ENCODE measurements around the gene TMEM258.

Gene TMEM258

GRCh38 chr11:61771985-61772455, 20.4 kb downstream of the TMEM258 start:
- TF ChIP-seq POLR2AphosphoS5 (IDR thresholded peaks at IDR 0.05; ENCODE audit: low read depth, low read length) (no peak), POLR2A (IDR thresholded peaks at IDR 0.05; ENCODE audit: low read depth, low read length) (no peak), TAF1 (IDR thresholded peaks at IDR 0.05; ENCODE audit: borderline replicate concordance, low read depth, low read length) (no peak)
- DNase-seq (ENCODE audit: insufficient read length): no peak
- no peak for FAIRE-seq

GRCh38 chr11:61771195-61771894, 21.1 kb downstream of the TMEM258 start:
- DNase-seq (ENCODE audit: insufficient read length) (no peak), FAIRE-seq (no peak)
- TF ChIP-seq TAF1 (IDR thresholded peaks at IDR 0.05; ENCODE audit: borderline replicate concordance, low read depth, low read length): no peak
- no peak for TF ChIP-seq POLR2A (IDR thresholded peaks at IDR 0.05; ENCODE audit: low read depth, low read length)
- no peak for TF ChIP-seq POLR2AphosphoS5 (IDR thresholded peaks at IDR 0.05; ENCODE audit: low read depth, low read length)

GRCh38 chr11:61769946-61770683, 22.3 kb downstream of the TMEM258 start:
- FAIRE-seq (no peak), DNase-seq (ENCODE audit: insufficient read length) (no peak)
- TF ChIP-seq POLR2A (IDR thresholded peaks at IDR 0.05; ENCODE audit: low read depth, low read length) (no peak), POLR2AphosphoS5 (IDR thresholded peaks at IDR 0.05; ENCODE audit: low read depth, low read length) (no peak), TAF1 (IDR thresholded peaks at IDR 0.05; ENCODE audit: borderline replicate concordance, low read depth, low read length) (no peak)

- no peak for FAIRE-seq
- TF ChIP-seq POLR2AphosphoS5 (IDR thresholded peaks at IDR 0.05; ENCODE audit: low read depth, low read length) (no peak), TAF1 (IDR thresholded peaks at IDR 0.05; ENCODE audit: borderline replicate concordance, low read depth, low read length) (no peak), POLR2A (IDR thresholded peaks at IDR 0.05; ENCODE audit: low read depth, low read length) (no peak)
- no peak for DNase-seq (ENCODE audit: insufficient read length)
These were observed 23.1 kb downstream of the TMEM258 start for GRCh38 chr11:61769169-61769920.

- TF ChIP-seq TAF1 (IDR thresholded peaks at IDR 0.05; ENCODE audit: borderline replicate concordance, low read depth, low read length) (no peak), POLR2A (IDR thresholded peaks at IDR 0.05; ENCODE audit: low read depth, low read length) (no peak), POLR2AphosphoS5 (IDR thresholded peaks at IDR 0.05; ENCODE audit: low read depth, low read length) (no peak)
- peak; percentile 53 for FAIRE-seq
- DNase-seq (ENCODE audit: insufficient read length): no peak
These were observed 23.9 kb downstream of the TMEM258 start for GRCh38 chr11:61768376-61769076.

GRCh38 chr11:61766353-61766841, 26.0 kb downstream of the TMEM258 start:
- TF ChIP-seq POLR2AphosphoS5 (IDR thresholded peaks at IDR 0.05; ENCODE audit: low read depth, low read length): no peak
- no peak for TF ChIP-seq TAF1 (IDR thresholded peaks at IDR 0.05; ENCODE audit: borderline replicate concordance, low read depth, low read length)
- TF ChIP-seq POLR2A (IDR thresholded peaks at IDR 0.05; ENCODE audit: low read depth, low read length): no peak
- no peak for FAIRE-seq
- no peak for DNase-seq (ENCODE audit: insufficient read length)

GRCh38 chr11:61765550-61766253, 26.7 kb downstream of the TMEM258 start:
- TF ChIP-seq TAF1 (IDR thresholded peaks at IDR 0.05; ENCODE audit: borderline replicate concordance, low read depth, low read length) (no peak), POLR2AphosphoS5 (IDR thresholded peaks at IDR 0.05; ENCODE audit: low read depth, low read length) (no peak), POLR2A (IDR thresholded peaks at IDR 0.05; ENCODE audit: low read depth, low read length) (no peak)
- DNase-seq (ENCODE audit: insufficient read length) (no peak), FAIRE-seq (no peak)

- DNase-seq (ENCODE audit: insufficient read length): no peak
- FAIRE-seq: no peak
- no peak for TF ChIP-seq POLR2AphosphoS5 (IDR thresholded peaks at IDR 0.05; ENCODE audit: low read depth, low read length)
- no peak for TF ChIP-seq POLR2A (IDR thresholded peaks at IDR 0.05; ENCODE audit: low read depth, low read length)
- no peak for TF ChIP-seq TAF1 (IDR thresholded peaks at IDR 0.05; ENCODE audit: borderline replicate concordance, low read depth, low read length)
These were observed 27.7 kb downstream of the TMEM258 start for GRCh38 chr11:61764606-61765260.

- TF ChIP-seq POLR2A (IDR thresholded peaks at IDR 0.05; ENCODE audit: low read depth, low read length) (no peak), POLR2AphosphoS5 (IDR thresholded peaks at IDR 0.05; ENCODE audit: low read depth, low read length) (no peak), TAF1 (IDR thresholded peaks at IDR 0.05; ENCODE audit: borderline replicate concordance, low read depth, low read length) (no peak)
- no peak for DNase-seq (ENCODE audit: insufficient read length)
- no peak for FAIRE-seq
These were observed 28.3 kb downstream of the TMEM258 start for GRCh38 chr11:61763930-61764605.
